ENCODE results near the gene WDR19.

The WDR19 gene

DNA sequence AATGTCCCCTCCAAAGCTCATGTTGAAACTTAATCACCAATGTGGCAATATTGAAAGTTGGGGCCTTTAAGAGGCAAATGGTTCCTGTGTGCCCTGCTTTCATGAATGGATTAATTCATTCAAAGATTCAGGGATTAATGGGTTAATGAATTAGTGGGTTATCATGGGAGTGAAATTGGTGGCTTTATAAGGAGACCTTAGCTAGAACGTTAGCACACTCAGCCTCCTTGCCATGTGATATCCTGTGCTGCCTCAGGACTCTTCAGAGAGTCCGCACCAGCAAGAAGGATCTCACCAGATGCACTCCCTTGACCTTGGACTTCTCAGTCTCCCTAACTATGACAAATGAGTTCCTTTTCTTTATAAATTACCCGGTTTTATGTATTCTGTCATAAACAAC is 2.6 kb upstream of the WDR19 start:
- TF ChIP-seq, protein P1, sequence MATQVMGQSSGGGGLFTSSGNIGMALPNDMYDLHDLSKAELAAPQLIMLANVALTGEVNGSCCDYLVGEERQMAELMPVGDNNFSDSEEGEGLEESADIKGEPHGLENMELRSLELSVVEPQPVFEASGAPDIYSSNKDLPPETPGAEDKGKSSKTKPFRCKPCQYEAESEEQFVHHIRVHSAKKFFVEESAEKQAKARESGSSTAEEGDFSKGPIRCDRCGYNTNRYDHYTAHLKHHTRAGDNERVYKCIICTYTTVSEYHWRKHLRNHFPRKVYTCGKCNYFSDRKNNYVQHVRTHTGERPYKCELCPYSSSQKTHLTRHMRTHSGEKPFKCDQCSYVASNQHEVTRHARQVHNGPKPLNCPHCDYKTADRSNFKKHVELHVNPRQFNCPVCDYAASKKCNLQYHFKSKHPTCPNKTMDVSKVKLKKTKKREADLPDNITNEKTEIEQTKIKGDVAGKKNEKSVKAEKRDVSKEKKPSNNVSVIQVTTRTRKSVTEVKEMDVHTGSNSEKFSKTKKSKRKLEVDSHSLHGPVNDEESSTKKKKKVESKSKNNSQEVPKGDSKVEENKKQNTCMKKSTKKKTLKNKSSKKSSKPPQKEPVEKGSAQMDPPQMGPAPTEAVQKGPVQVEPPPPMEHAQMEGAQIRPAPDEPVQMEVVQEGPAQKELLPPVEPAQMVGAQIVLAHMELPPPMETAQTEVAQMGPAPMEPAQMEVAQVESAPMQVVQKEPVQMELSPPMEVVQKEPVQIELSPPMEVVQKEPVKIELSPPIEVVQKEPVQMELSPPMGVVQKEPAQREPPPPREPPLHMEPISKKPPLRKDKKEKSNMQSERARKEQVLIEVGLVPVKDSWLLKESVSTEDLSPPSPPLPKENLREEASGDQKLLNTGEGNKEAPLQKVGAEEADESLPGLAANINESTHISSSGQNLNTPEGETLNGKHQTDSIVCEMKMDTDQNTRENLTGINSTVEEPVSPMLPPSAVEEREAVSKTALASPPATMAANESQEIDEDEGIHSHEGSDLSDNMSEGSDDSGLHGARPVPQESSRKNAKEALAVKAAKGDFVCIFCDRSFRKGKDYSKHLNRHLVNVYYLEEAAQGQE (IDR thresholded peaks at IDR 0.05; ENCODE audit: insufficient read depth in 1 of 2, low read depth in 2 of 2, low read length in 2 of 2), result no peak
- TF ChIP-seq POLR2AphosphoS5 (IDR thresholded peaks at IDR 0.05; ENCODE audit: low read depth, low read length) (no peak), FOXP2 (optimal IDR thresholded peaks at IDR 0.05; ENCODE audit: borderline replicate concordance, extremely low read depth, extremely low read length, insufficient read depth) (no peak), TAF1 (IDR thresholded peaks at IDR 0.05; ENCODE audit: borderline replicate concordance, insufficient read depth, low read length) (no peak), SIN3A (IDR thresholded peaks at IDR 0.05; ENCODE audit: borderline replicate concordance, insufficient read depth, low read length) (no peak)

DNA sequence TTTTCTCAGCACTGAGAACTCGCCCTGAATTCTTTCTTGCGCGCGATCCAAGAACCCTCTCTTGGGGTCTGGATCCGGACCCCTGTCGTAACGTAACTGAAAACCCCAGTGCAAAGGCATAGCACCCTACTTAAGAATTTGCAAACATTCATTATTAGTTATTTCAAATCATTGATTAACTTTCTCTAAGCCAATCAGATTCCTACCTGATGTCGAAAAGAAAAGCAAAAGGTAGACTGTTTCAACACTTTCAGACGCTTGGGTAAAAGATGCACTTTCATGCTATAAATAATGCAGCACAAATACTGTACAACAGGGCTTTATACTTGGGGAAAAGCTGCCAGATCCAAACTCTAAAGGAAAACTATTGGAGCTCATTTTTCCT is 817 bp upstream of the WDR19 start:
- TF ChIP-seq POLR2AphosphoS5 (IDR thresholded peaks at IDR 0.05; ENCODE audit: low read depth, low read length), result no peak
- TF ChIP-seq, protein P1 (IDR thresholded peaks at IDR 0.05; ENCODE audit: insufficient read depth in 1 of 2, low read depth in 2 of 2, low read length in 2 of 2), result no peak
- TF ChIP-seq FOXP2 (optimal IDR thresholded peaks at IDR 0.05; ENCODE audit: borderline replicate concordance, extremely low read depth, extremely low read length, insufficient read depth), result no peak
- no peak for TF ChIP-seq SIN3A (IDR thresholded peaks at IDR 0.05; ENCODE audit: borderline replicate concordance, insufficient read depth, low read length)
- no peak for TF ChIP-seq TAF1 (IDR thresholded peaks at IDR 0.05; ENCODE audit: borderline replicate concordance, insufficient read depth, low read length)

DNA sequence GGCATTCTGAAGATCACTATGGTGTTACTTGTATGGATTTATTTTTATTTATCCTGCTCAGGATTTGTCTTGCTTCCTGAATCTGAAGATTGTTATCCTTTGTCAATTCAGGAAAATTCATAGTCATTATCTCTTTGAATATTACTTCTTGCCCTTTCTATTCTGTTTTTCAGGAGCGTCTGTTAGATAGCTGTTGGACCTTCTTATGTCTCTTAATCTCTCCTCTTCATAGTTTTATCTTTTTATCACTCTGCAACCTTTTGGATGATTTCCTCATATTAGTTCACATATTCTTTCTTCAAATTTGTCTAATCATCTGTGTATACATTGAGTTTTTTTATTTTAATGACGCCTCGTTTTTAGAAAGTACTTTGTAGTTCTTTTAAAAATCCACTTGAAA is 19.6 kb downstream of the WDR19 start:
- TF ChIP-seq, protein P1 (IDR thresholded peaks at IDR 0.05; ENCODE audit: insufficient read depth in 1 of 2, low read depth in 2 of 2, low read length in 2 of 2), result no peak
- TF ChIP-seq TAF1 (IDR thresholded peaks at IDR 0.05; ENCODE audit: borderline replicate concordance, insufficient read depth, low read length) (no peak), FOXP2 (optimal IDR thresholded peaks at IDR 0.05; ENCODE audit: borderline replicate concordance, extremely low read depth, extremely low read length, insufficient read depth) (no peak), POLR2AphosphoS5 (IDR thresholded peaks at IDR 0.05; ENCODE audit: low read depth, low read length) (no peak), SIN3A (IDR thresholded peaks at IDR 0.05; ENCODE audit: borderline replicate concordance, insufficient read depth, low read length) (no peak)

DNA sequence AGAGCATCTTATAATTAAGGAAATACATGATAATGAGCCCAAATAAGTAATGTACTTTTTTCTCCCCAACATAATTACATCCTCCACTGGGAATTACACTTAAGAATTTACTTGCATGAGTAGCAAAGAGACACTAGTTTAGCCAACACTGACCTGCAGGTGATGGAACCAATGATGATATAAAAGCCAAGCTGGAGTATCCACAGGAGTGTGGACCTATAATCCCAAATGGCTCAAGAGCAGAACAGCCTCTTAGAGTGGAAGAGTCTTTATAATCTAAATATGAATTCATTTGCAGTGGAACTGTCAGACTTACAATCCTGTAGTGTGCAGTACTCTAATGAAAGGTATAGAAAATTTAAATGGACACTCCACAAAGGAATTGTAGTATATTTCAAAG is 22.2 kb downstream of the WDR19 start:
- TF ChIP-seq SIN3A (IDR thresholded peaks at IDR 0.05; ENCODE audit: borderline replicate concordance, insufficient read depth, low read length) (no peak), TAF1 (IDR thresholded peaks at IDR 0.05; ENCODE audit: borderline replicate concordance, insufficient read depth, low read length) (no peak)

DNA sequence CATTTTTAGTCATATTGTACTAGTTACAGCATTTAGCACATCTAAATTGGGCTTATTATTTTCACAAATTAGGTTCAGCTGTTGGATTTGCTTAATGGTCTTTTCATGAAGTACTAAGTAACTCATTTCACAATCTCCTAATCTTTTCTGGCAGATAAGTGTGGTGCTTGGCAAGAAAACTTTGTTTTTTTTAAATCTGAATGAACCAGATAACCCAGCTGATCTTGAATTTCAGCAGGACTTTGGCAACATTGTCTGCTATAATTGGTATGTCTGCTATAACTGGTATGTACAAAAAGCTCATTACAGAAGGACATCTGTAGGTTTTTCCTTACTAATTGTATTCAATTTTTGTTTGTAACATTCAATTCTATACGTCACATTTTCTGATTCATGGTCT is 22.7 kb downstream of the WDR19 start:
- TF ChIP-seq, protein P1 (IDR thresholded peaks at IDR 0.05; ENCODE audit: insufficient read depth in 1 of 2, low read depth in 2 of 2, low read length in 2 of 2), result no peak
- TF ChIP-seq TAF1 (IDR thresholded peaks at IDR 0.05; ENCODE audit: borderline replicate concordance, insufficient read depth, low read length), result no peak
- TF ChIP-seq FOXP2 (optimal IDR thresholded peaks at IDR 0.05; ENCODE audit: borderline replicate concordance, extremely low read depth, extremely low read length, insufficient read depth), result no peak
- no peak for TF ChIP-seq SIN3A (IDR thresholded peaks at IDR 0.05; ENCODE audit: borderline replicate concordance, insufficient read depth, low read length)
- TF ChIP-seq POLR2AphosphoS5 (IDR thresholded peaks at IDR 0.05; ENCODE audit: low read depth, low read length), result no peak
